Trophoblast cell (in vitro differentiated cells and primary cell): ENCODE results near the gene RTN4RL1.

Experiments used
- DNase-seq, 2 donors: peaks; one replicate each; pipeline ENCODE4 v3.0.0-alpha.2; 2016
- H2AFZ ChIP-seq: 2 replicates; pipeline ENCODE4 v1.6.1; 2013; ENCODE audit warnings: low read length, moderate library complexity, mild to moderate bottlenecking; ENCODE audit not compliant: insufficient read depth, poor library complexity
- H2AK5ac ChIP-seq: 2 replicates; pipeline ENCODE4 v1.6.1; 2013; ENCODE audit warnings: mild to moderate bottlenecking, low read length
- H2BK120ac ChIP-seq: 2 replicates; pipeline ENCODE4 v1.6.1; 2013; ENCODE audit warnings: low read length, mild to moderate bottlenecking, moderate library complexity; ENCODE audit not compliant: insufficient read depth, poor library complexity
- H2BK12ac ChIP-seq: 2 replicates; pipeline ENCODE4 v1.6.1; 2013; ENCODE audit warnings: mild to moderate bottlenecking, low read length, moderate library complexity
- H2BK5ac ChIP-seq: 2 replicates; pipeline ENCODE4 v1.6.1; 2013; ENCODE audit warnings: low read length, low read depth, moderate library complexity, mild to moderate bottlenecking; ENCODE audit not compliant: poor library complexity
- H3K14ac ChIP-seq: 2 replicates; pipeline ENCODE4 v1.6.1; 2013; ENCODE audit warnings: mild to moderate bottlenecking, low read length
- H3K18ac ChIP-seq: 2 replicates; pipeline ENCODE4 v1.6.1; 2013; ENCODE audit warnings: mild to moderate bottlenecking, low read length
- H3K23ac ChIP-seq: 2 replicates; pipeline ENCODE4 v1.6.1; 2013; ENCODE audit warnings: low read length
- H3K27ac ChIP-seq: 2 replicates; pipeline ENCODE4 v1.5.1; 2013; ENCODE audit warnings: low read depth, mild to moderate bottlenecking, inconsistent platforms, low read length, moderate library complexity
- H3K27me3 ChIP-seq: 2 replicates; pipeline ENCODE4 v1.6.1; 2013; ENCODE audit warnings: inconsistent platforms, mild to moderate bottlenecking, low read length, moderate library complexity; ENCODE audit not compliant: insufficient read depth
- H3K36me3 ChIP-seq, 2 experiments: 1 replicate in 1 of 2; 2 replicates in 1 of 2; pipeline ENCODE4 v1.6.1; 2013; ENCODE audit warnings: low read length in 2 of 2, mild to moderate bottlenecking in 2 of 2, moderate library complexity in 1 of 2; ENCODE audit not compliant: insufficient read depth in 2 of 2, control insufficient read depth in 1 of 2
- H3K4ac ChIP-seq: 2 replicates; pipeline ENCODE4 v1.6.1; 2013; ENCODE audit warnings: low read depth, mild to moderate bottlenecking, low read length, moderate library complexity
- H3K4me1 ChIP-seq, 2 experiments: 1 replicate in 1 of 2; 2 replicates in 1 of 2; pipeline ENCODE4 v1.6.1; 2013; ENCODE audit warnings: low read length in 2 of 2, mild to moderate bottlenecking in 2 of 2, moderate library complexity in 1 of 2; ENCODE audit not compliant: insufficient read depth in 2 of 2, control insufficient read depth in 1 of 2
- H3K4me2 ChIP-seq: 2 replicates; pipeline ENCODE4 v1.6.1; 2013; ENCODE audit warnings: inconsistent platforms, mild to moderate bottlenecking, low read length, moderate library complexity
- H3K4me3 ChIP-seq: 2 replicates; pipeline ENCODE4 v1.5.1; 2013; ENCODE audit warnings: mild to moderate bottlenecking, low read depth, low read length, inconsistent platforms
- H3K79me1 ChIP-seq: one replicate; pipeline ENCODE4 v1.6.1; 2013; ENCODE audit warnings: low read length
- H3K79me2 ChIP-seq: 2 replicates; pipeline ENCODE4 v1.6.1; 2013; ENCODE audit warnings: low read length, mild to moderate bottlenecking; ENCODE audit not compliant: control insufficient read depth, insufficient read depth, poor library complexity
- H3K9ac ChIP-seq: 2 replicates; pipeline ENCODE4 v1.6.1; 2013; ENCODE audit warnings: mild to moderate bottlenecking, low read length
- H3K9me3 ChIP-seq: 2 replicates; pipeline ENCODE4 v1.6.1; 2013; ENCODE audit warnings: low read depth, mild to moderate bottlenecking, control low read depth, inconsistent platforms, low read length; ENCODE audit not compliant: insufficient read depth
- H4K12ac ChIP-seq: 2 replicates; pipeline ENCODE4 v1.6.1; 2013; ENCODE audit warnings: low read depth, mild to moderate bottlenecking, low read length, moderate library complexity
- H4K8ac ChIP-seq: 2 replicates; pipeline ENCODE4 v1.6.1; 2013; ENCODE audit warnings: low read depth, mild to moderate bottlenecking, low read length, moderate library complexity
- H4K91ac ChIP-seq: one replicate; pipeline ENCODE4 v1.6.1; 2013; ENCODE audit warnings: low read depth, mild to moderate bottlenecking, low read length, moderate library complexity
- WGBS: extraction: QIAGEN DNeasy Blood & Tissue Kit; methylation state at CpG from one replicate; pipeline ENCODE4 v1.1.7; 2013; ENCODE audit warnings: missing lambda C conversion rate; ENCODE audit not compliant: insufficient read length, insufficient coverage; ENCODE audit errors: extremely low coverage; 5-methylcytosine and 5-hydroxymethylcytosine counted together

The RTN4RL1 gene

DNA sequence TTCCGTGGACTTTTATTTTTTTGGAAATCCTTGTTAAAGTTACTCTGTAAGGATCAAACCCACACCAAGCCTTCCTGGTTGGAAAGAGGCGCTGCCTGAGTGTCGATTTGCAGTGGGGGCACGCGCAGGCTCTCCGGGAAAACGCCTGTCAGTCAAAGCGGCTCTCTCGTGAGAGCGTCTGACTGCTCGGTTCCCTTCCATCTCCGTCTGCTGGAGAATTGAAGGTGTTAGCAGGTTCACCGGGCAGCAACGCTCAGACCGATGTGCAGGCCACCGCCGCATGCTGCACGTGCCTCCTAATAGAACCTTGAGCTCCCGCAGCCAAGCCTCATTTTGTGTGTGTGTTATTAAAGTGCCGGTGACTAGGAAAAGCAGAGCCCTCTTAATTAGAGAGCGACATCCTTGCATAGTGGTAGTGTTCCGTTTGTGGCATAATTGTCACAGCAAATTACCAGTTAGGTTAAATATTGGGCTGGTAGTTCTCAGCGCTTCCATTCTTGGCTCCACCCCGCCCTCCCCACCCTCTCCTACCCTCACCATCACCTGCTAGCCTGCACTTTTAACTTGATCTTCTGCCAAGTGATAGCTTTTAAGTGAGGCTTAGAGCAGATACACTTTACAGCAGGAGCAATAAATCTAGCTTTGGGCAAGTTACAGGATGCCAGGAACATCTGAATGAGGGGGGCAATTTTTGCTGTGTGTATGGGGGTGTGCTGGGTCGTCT is 119.8 kb downstream of the RTN4RL1 start:
- Histone ChIP-seq H3K9me3 (peaks cover 2% of the 10 kb centered on the region), H3K4me3 (no peak overlapping the region), H3K18ac (no peak overlapping the region), H3K9ac (no peak overlapping the region), H3K4me1 (no peaks in the 10 kb centered on the region), H3K4me2 (no peak overlapping the region), H3K27ac (no peak overlapping the region), H3K36me3 (no peaks in the 10 kb centered on the region), H2BK5ac (no peak overlapping the region), H3K79me2 (peaks cover 2% of the 10 kb centered on the region), H2BK12ac (no peak overlapping the region), H4K91ac (no peak overlapping the region), H2AK5ac (no peak overlapping the region), H3K14ac (no peak overlapping the region), H4K8ac (no peak overlapping the region), H2AFZ (no peak overlapping the region), H3K27me3 (peaks cover 15% of the 10 kb centered on the region), H2BK120ac (no peak overlapping the region), H3K79me1 (no peaks in the 10 kb centered on the region), H3K4ac (no peak overlapping the region), H3K23ac (no peak overlapping the region), H4K12ac (no peak overlapping the region)
- no peak for DNase-seq
- no CpG with 5 or more reads among the region's 25 CpGs for WGBS

DNA sequence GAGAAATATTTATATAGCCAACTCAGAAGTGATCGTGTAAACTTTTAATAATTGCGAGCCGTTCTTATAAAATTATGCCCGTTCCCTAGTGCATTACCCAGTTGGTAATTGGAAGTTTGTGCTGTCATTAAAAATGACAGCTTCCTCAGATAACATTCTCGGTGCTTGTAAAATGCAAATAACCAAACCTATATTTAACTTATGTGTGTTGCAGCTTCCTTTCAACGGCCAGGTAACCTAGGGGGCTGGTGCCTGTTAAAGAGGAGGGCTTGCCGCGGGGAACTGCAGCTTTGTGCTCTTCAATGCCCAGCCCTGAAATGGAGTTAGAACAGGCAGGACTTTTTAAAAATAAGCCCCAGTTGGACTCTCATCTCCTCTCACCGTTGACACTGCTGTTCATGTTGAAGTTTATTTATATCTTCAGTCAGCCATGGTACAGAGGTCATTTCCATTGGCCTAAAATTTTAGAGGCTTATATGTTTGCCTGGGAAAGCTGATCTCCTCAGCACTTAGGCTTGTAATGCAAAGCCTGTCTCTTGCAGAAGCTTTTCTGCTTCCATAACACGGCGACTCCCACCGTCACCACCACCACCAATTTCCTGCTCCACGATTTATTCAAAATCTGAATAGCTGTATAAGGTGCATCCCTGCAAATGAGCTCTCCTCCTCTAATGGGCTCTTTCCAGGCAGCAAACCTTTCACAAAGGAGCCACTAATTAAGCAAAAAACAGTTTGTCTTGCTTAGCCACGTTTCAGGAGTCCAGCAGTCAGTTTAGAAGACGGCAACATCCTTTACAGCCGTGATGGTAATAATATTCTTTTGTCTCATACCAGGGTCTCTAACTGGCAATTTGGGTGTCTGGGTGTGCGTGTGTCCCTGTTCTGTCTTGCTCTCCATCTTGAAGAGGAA is 120.6 kb downstream of the RTN4RL1 start:
- Histone ChIP-seq H3K79me1 (no peaks in the 10 kb centered on the region), H3K9me3 (peaks cover 2% of the 10 kb centered on the region), H3K9ac (no peak overlapping the region)

DNA sequence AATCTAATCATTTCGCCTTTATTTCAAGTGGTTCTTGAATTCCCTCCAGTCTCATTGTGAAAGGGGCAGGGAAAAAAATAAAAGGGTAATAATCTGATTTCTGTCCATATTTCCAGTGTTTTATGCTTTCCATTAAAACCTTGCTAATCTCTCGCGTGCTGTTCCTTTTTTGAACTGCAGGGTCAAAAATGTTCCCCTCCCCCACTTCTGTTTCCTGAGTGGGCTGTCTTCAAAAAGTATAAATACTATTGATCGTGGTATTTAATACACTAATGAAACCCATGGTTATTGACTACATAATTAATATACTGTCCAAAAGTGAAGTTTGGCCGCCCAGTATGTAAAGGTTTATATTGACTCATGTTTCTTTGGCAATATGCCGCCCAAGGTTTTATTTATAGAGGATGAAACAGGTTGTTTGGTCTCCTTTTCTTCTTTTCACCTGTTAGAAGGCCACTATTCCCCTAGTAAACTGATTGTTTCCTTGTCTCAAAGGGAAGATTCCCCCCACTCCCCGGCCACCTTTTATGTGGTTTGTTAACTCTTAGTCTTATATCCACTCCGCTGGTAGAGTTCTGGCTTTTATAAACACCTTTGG is 125.6 kb downstream of the RTN4RL1 start:
- Histone ChIP-seq H3K9ac (no peak overlapping the region), H3K36me3 (peaks cover 24 to 33% of the 10 kb centered on the region in 2 experiments), H3K9me3 (no peaks in the 10 kb centered on the region), H3K4me1 (no peaks in the 10 kb centered on the region), H3K4ac (no peak overlapping the region), H2BK5ac (no peak overlapping the region), H3K14ac (no peak overlapping the region), H3K79me2 (no peaks in the 10 kb centered on the region), H2AK5ac (no peak overlapping the region), H3K23ac (no peak overlapping the region), H3K27ac (no peak overlapping the region), H3K4me2 (no peak overlapping the region), H2AFZ (no peak overlapping the region), H3K18ac (no peak overlapping the region), H4K91ac (no peak overlapping the region), H4K12ac (no peak overlapping the region), H3K79me1 (no peaks in the 10 kb centered on the region), H2BK120ac (no peak overlapping the region), H2BK12ac (no peak overlapping the region), H3K27me3 (no peaks in the 10 kb centered on the region), H3K4me3 (no peak overlapping the region), H4K8ac (no peak overlapping the region)
- no CpG with 5 or more reads among the region's 8 CpGs for WGBS
- DNase-seq: no peak

More for the DNA sequence above, 120.6 kb downstream of the RTN4RL1 start:
- Histone ChIP-seq H4K8ac (no peak overlapping the region), H3K27me3 (peaks cover 15% of the 10 kb centered on the region), H2AFZ (no peak overlapping the region), H3K4me3 (no peak overlapping the region), H2BK5ac (no peak overlapping the region), H3K4me1 (no peaks in the 10 kb centered on the region), H3K27ac (no peak overlapping the region), H3K4me2 (no peak overlapping the region), H4K12ac (no peak overlapping the region), H2BK120ac (no peak overlapping the region), H3K18ac (no peak overlapping the region), H4K91ac (no peak overlapping the region), H3K14ac (no peak overlapping the region), H3K79me2 (peaks cover 2% of the 10 kb centered on the region), H3K36me3 (no peaks in the 10 kb centered on the region), H2AK5ac (no peak overlapping the region), H2BK12ac (no peak overlapping the region), H3K23ac (no peak overlapping the region), H3K4ac (no peak overlapping the region)
- no CpG with 5 or more reads among the region's 17 CpGs for WGBS
- no peak for DNase-seq

DNA sequence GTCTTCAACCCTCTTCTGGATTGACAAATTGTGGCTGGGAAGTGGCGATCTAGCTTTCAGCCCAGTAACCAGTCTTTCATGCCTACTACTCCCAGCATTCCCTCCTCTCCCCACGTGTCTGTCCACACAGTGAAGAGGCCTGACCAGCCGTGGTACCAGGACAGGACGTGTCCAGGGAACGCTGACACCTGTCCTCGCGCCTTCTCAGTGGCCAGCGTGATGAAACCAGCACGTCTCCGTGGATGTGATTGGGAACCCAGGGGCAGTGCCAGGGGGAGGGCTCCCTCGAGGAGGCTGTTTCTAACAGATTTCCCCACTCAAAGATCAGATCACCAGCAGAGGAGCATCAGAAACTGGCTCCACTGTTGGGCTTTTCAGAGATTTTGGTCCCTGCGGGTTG is 126.3 kb downstream of the RTN4RL1 start:
- no peak overlapping the region for H3K27ac ChIP-seq
- H4K8ac ChIP-seq: no peak overlapping the region
- H3K23ac ChIP-seq: no peak overlapping the region
- WGBS: no CpG with 5 or more reads among the region's 12 CpGs
- H3K4ac ChIP-seq: no peak overlapping the region
- H3K9ac ChIP-seq: no peak overlapping the region
- H3K9me3 ChIP-seq: no peaks in the 10 kb centered on the region
- no peak overlapping the region for H2BK120ac ChIP-seq
- H3K27me3 ChIP-seq: no peaks in the 10 kb centered on the region
- H3K18ac ChIP-seq: no peak overlapping the region
- H3K79me2 ChIP-seq: no peaks in the 10 kb centered on the region
- DNase-seq: no peak
- no peak overlapping the region for H2BK12ac ChIP-seq
- no peak overlapping the region for H2AFZ ChIP-seq
- H3K4me2 ChIP-seq: no peak overlapping the region
- H3K4me3 ChIP-seq: no peak overlapping the region
- H3K14ac ChIP-seq: no peak overlapping the region
- H3K4me1 ChIP-seq: no peaks in the 10 kb centered on the region
- no peak overlapping the region for H2BK5ac ChIP-seq
- no peak overlapping the region for H2AK5ac ChIP-seq
- no peak overlapping the region for H4K91ac ChIP-seq
- peaks cover 26 to 34% of the 10 kb centered on the region in 2 experiments for H3K36me3 ChIP-seq
- no peak overlapping the region for H4K12ac ChIP-seq
- no peaks in the 10 kb centered on the region for H3K79me1 ChIP-seq
